H1 (cell line): Measurements from ENCODE around the gene SMPD2. TPM values are rescaled to one million over a fixed set of nuclear protein-coding genes. Genes with fewer than 3 reads are reported as not detected.

Experiments used
- CTCF ChIA-PET: fragments of 300-600 bp; sonication (Branson Sonifier 250); formaldehyde crosslinking; loops from one replicate; lab custom pipeline; 2021; ENCODE audit not compliant: partially characterized antibody; lab: Charles Lee
- POLR2A ChIA-PET: fragments of 300-600 bp; sonication (Branson Sonifier 250); formaldehyde crosslinking; loops from one replicate; lab custom pipeline; 2021; ENCODE audit warnings: inconsistent platforms; ENCODE audit not compliant: partially characterized antibody; lab: Charles Lee
- DNase-seq, 2 experiments: peaks; one replicate each; pipeline versions ENCODE4 v3.0.0 to v3.0.0-alpha.2; 2010 to 2022; ENCODE audit warnings: low spot score in 2 of 2, low read depth in 1 of 2, mixed read lengths in 1 of 2
- FAIRE-seq: peaks from 2 replicates; lab custom pipeline; 2011; peaks lifted over from hg19 to GRCh38; lab: Jason Lieb, UNC
- H2AFZ ChIP-seq: 2 replicates; pipeline ENCODE4 v1.8.1; 2012; ENCODE audit warnings: low read length, inconsistent platforms
- H2AK5ac ChIP-seq: 2 replicates; pipeline ENCODE4 v1.6.1; 2013; ENCODE audit warnings: low read depth, low read length
- H2BK120ac ChIP-seq: replicated peaks from 2 replicates; pipeline ENCODE3; 2013; ENCODE audit warnings: low read depth, low read length, inconsistent platforms
- H2BK12ac ChIP-seq: 2 replicates; pipeline ENCODE4 v1.6.1; 2013; ENCODE audit warnings: low read depth, low read length
- H2BK15ac ChIP-seq: 2 replicates; pipeline ENCODE4 v1.6.1; 2013; ENCODE audit warnings: low read length
- H2BK20ac ChIP-seq: 2 replicates; pipeline ENCODE4 v1.6.1; 2013; ENCODE audit warnings: low read length
- H2BK5ac ChIP-seq: 2 replicates; pipeline ENCODE4 v1.6.1; 2013; ENCODE audit warnings: low read depth, low read length
- H3K14ac ChIP-seq: 2 replicates; pipeline ENCODE4 v1.6.1; 2013; ENCODE audit warnings: inconsistent platforms; ENCODE audit not compliant: insufficient read length
- H3K18ac ChIP-seq: 2 replicates; pipeline ENCODE4 v1.6.1; 2013; ENCODE audit warnings: low read length; ENCODE audit errors: extremely low read depth
- H3K23ac ChIP-seq: 2 replicates; pipeline ENCODE4 v1.6.1; 2013; ENCODE audit warnings: inconsistent platforms; ENCODE audit not compliant: insufficient read length
- H3K23me2 ChIP-seq: 2 replicates; pipeline ENCODE4 v1.6.1; 2013; ENCODE audit warnings: low read depth, low read length
- H3K27ac ChIP-seq: 2 replicates; pipeline ENCODE4 v1.6.1; 2011; ENCODE audit warnings: low read depth, low read length, inconsistent platforms
- H3K27me3 ChIP-seq, 4 experiments: replicated peaks in 1 of 4; 1 replicate in 1 of 4; 2 replicates in 3 of 4; pipeline versions ENCODE4 v1.6.1 to v1.8.1; 2011 to 2013; ENCODE audit warnings: low read length in 3 of 4, mild to moderate bottlenecking in 3 of 4, inconsistent platforms in 2 of 4, mixed read lengths in 2 of 4, moderate library complexity in 1 of 4; ENCODE audit not compliant: control insufficient read depth in 3 of 4, insufficient read depth in 3 of 4; ENCODE audit errors: extremely low read depth in 1 of 4
- H3K36me3 ChIP-seq, 4 experiments: 2 replicates each; pipeline versions ENCODE4 v1.6.1 to v1.8.1; 2011 to 2013; ENCODE audit warnings: mild to moderate bottlenecking in 4 of 4, low read length in 3 of 4, moderate library complexity in 2 of 4, control low read depth in 1 of 4, inconsistent platforms in 1 of 4; ENCODE audit not compliant: insufficient read depth in 4 of 4, control insufficient read depth in 2 of 4
- H3K4ac ChIP-seq: replicated peaks from 2 replicates; pipeline ENCODE3; 2013; ENCODE audit warnings: low read length, low read depth, mixed read lengths, inconsistent platforms; ENCODE audit not compliant: insufficient read length
- H3K4me1 ChIP-seq, 4 experiments: replicated peaks in 1 of 4; 1 replicate in 1 of 4; 2 replicates in 3 of 4; pipeline versions ENCODE4 v1.6.1 to v1.8.1; 2011 to 2013; ENCODE audit warnings: low read length in 3 of 4, inconsistent platforms in 2 of 4, mixed read lengths in 1 of 4; ENCODE audit not compliant: insufficient read depth in 4 of 4, control insufficient read depth in 3 of 4
- H3K4me2 ChIP-seq, 2 experiments: 2 replicates each; pipeline versions ENCODE4 v1.6.1 to v1.8.1; 2011 to 2013; ENCODE audit warnings: low read depth in 2 of 2, low read length in 2 of 2, control low read depth in 1 of 2, inconsistent platforms in 1 of 2, mild to moderate bottlenecking in 1 of 2; ENCODE audit not compliant: insufficient read depth in 1 of 2
- H3K4me3 ChIP-seq, 4 experiments: fragments of 200-600, 300-600 bp in 1 of 4; sonication (generic), shearing (Covaris generic), sonication (Bioruptor Twin) in 1 of 4; 2 replicates each; pipeline versions ENCODE4 v1.5.1 to v1.8.1; 2011 to 2016; ENCODE audit warnings: low read length in 4 of 4, low read depth in 3 of 4, control low read depth in 2 of 4, inconsistent platforms in 2 of 4, mild to moderate bottlenecking in 2 of 4, mixed read lengths in 1 of 4, moderate library complexity in 1 of 4; ENCODE audit not compliant: insufficient read depth in 2 of 4; ENCODE audit errors: extremely low read depth in 1 of 4
- H3K56ac ChIP-seq: replicated peaks from 2 replicates; pipeline ENCODE3; 2013; ENCODE audit warnings: low read depth, mild to moderate bottlenecking, mixed read lengths, low read length, inconsistent platforms; ENCODE audit not compliant: insufficient read length
- H3K79me1 ChIP-seq: 2 replicates; pipeline ENCODE4 v1.6.1; 2013; ENCODE audit warnings: low read depth, low read length, control low read depth
- H3K79me2 ChIP-seq, 2 experiments: 2 replicates each; pipeline versions ENCODE4 v1.6.1 to v1.8.1; 2012 to 2013; ENCODE audit warnings: low read length in 2 of 2, mild to moderate bottlenecking in 2 of 2, inconsistent platforms in 1 of 2; ENCODE audit not compliant: insufficient read depth in 2 of 2, control insufficient read depth in 1 of 2
- H3K9ac ChIP-seq, 4 experiments: replicated peaks in 1 of 4; 1 replicate in 1 of 4; 2 replicates in 3 of 4; pipeline versions ENCODE4 v1.6.1 to v1.8.1; 2011 to 2013; ENCODE audit warnings: low read depth in 3 of 4, low read length in 3 of 4, control low read depth in 2 of 4, mild to moderate bottlenecking in 2 of 4, moderate library complexity in 2 of 4, inconsistent platforms in 1 of 4; ENCODE audit errors: extremely low read depth in 1 of 4
- H3K9me3 ChIP-seq, 2 experiments: 2 replicates each; pipeline versions ENCODE4 v1.6.1 to v1.8.1; 2012 to 2013; ENCODE audit warnings: mild to moderate bottlenecking in 2 of 2, moderate library complexity in 2 of 2, control low read depth in 1 of 2, inconsistent platforms in 1 of 2, low read depth in 1 of 2, low read length in 1 of 2, mixed read lengths in 1 of 2; ENCODE audit not compliant: insufficient read depth in 2 of 2
- H4K20me1 ChIP-seq, 2 experiments: replicated peaks in 1 of 2; 2 replicates each; pipeline versions ENCODE3 to v1.8.1; 2011 to 2013; ENCODE audit warnings: inconsistent platforms in 2 of 2, low read length in 2 of 2, mild to moderate bottlenecking in 1 of 2; ENCODE audit not compliant: insufficient read depth in 2 of 2, control insufficient read depth in 1 of 2
- H4K5ac ChIP-seq: 2 replicates; pipeline ENCODE4 v1.6.1; 2013; ENCODE audit warnings: low read length, low read depth, mixed read lengths, inconsistent platforms; ENCODE audit not compliant: insufficient read length
- H4K8ac ChIP-seq: 2 replicates; pipeline ENCODE4 v1.8.0; 2013; ENCODE audit warnings: mild to moderate bottlenecking, moderate library complexity, low read length, inconsistent platforms; ENCODE audit not compliant: insufficient read depth; ENCODE audit errors: extremely low read depth
- H4K91ac ChIP-seq: replicated peaks from 2 replicates; pipeline ENCODE3; 2013; ENCODE audit warnings: low read length, mixed read lengths, inconsistent platforms; ENCODE audit not compliant: insufficient read length
- ASH2L ChIP-seq: fragments of 200-600, 300-600 bp; sonication (generic); IDR thresholded peaks from one replicate; pipeline ENCODE4 v1.7.1; 2017; ENCODE audit warnings: low read length
- CHD1 ChIP-seq: IDR thresholded peaks from 2 replicates; pipeline ENCODE4 v1.6.1; 2012; ENCODE audit warnings: low read depth, low read length, improper control_type of control experiment
- HDAC6 ChIP-seq: IDR thresholded peaks from one replicate; pipeline ENCODE4 v1.7.1; 2012; ENCODE audit warnings: low read depth, mild to moderate bottlenecking, inconsistent platforms, low read length, moderate library complexity
- MAX ChIP-seq: IDR thresholded peaks from 2 replicates; pipeline ENCODE4 v1.6.1; 2012; ENCODE audit warnings: inconsistent platforms
- NRF1 ChIP-seq: IDR thresholded peaks from 2 replicates; pipeline ENCODE4 v1.6.1; 2011; ENCODE audit warnings: mild to moderate bottlenecking, low read depth, low read length, improper control_type of control experiment
- POLR2A ChIP-seq, 2 experiments: IDR thresholded peaks; 1 replicate in 1 of 2; 2 replicates in 1 of 2; pipeline ENCODE4 v1.6.1; 2011; ENCODE audit warnings: low read depth in 2 of 2, low read length in 2 of 2, mild to moderate bottlenecking in 2 of 2; ENCODE audit errors: control extremely low read depth in 1 of 2
- RAD21 ChIP-seq, 2 experiments: IDR thresholded peaks in 1 of 2; conservative IDR thresholded peaks in 1 of 2; 2 replicates each; pipeline ENCODE4 v1.6.1; 2011; ENCODE audit warnings: low read depth in 2 of 2, low read length in 2 of 2, improper control_type of control experiment in 1 of 2, inconsistent platforms in 1 of 2, mild to moderate bottlenecking in 1 of 2, moderate library complexity in 1 of 2
- RFX5 ChIP-seq: IDR thresholded peaks from 2 replicates; pipeline ENCODE4 v1.6.1; 2011; ENCODE audit warnings: low read depth, low read length, improper control_type of control experiment, borderline replicate concordance
- TAF1 ChIP-seq: IDR thresholded peaks from 2 replicates; pipeline ENCODE4 v1.6.1; 2011; ENCODE audit warnings: mild to moderate bottlenecking, low read depth, low read length
- TBP ChIP-seq: IDR thresholded peaks from 2 replicates; pipeline ENCODE4 v1.6.1; 2011; ENCODE audit warnings: low read depth, low read length, improper control_type of control experiment
- ZNF274 ChIP-seq: IDR thresholded peaks from 2 replicates; pipeline ENCODE4 v1.7.0; 2012; ENCODE audit warnings: low read length, borderline replicate concordance; ENCODE audit errors: extremely low read depth
- WGBS, 2 experiments: shearing (Covaris generic) in 1 of 2; methylation state at CpG; one replicate each; pipeline versions ENCODE4 v1.1.6 to v1.1.7; 2013 to 2015; ENCODE audit warnings: low lambda C conversion rate in 2 of 2, mixed read lengths in 2 of 2, inconsistent platforms in 1 of 2, low coverage in 1 of 2, missing lambda C conversion rate in 1 of 2; ENCODE audit not compliant: insufficient replicate concordance in 2 of 2, insufficient coverage in 1 of 2, insufficient read length in 1 of 2; ENCODE audit errors: extremely low coverage in 1 of 2, missing lambda C conversion rate in 1 of 2; 5-methylcytosine and 5-hydroxymethylcytosine counted together
- polyA plus RNA-seq, 7 experiments: library from polyadenylated mRNA; depleted of rRNA in 3 of 7; stranded (reverse) in 5 of 7; unstranded in 2 of 7; fragments of >200 nt in 5 of 7; fragments of 200-250 nt in 2 of 7; gene quantifications; 1 replicate in 5 of 7; 2 replicates in 1 of 7; 4 replicates in 1 of 7; pipeline versions ENCODE4 v1.2.1 to v1.2.3, GENCODE V29; 2011 to 2013; ENCODE audit warnings: missing spikeins in 2 of 7, mixed read lengths in 2 of 7
- total RNA-seq: library from RNA; stranded (reverse); fragmentation: NEBNext Ultra II Directional; extraction: Animal tissue kit (Norgen Biotek cat#: 25700); gene quantifications from 2 replicates; pipeline ENCODE4 v1.2.1, GENCODE V29; 2021

The SMPD2 gene
- total and polyA plus RNA-seq, 2 of the 8 experiments (the other 6 are each of a cell fraction or from before 2014, with no cell fraction given), result 11.5 to 17.2 TPM

GRCh38 chr6:109482905-109483734 lies 42.6 kb downstream of the SMPD2 start, which contains the start of gene ZBTB24:
Gene ZBTB24, minus strand, starts transcription at chr6:109483219. Its CDS starts 1,193 bp downstream, at chr6:109482026.
- peaks cover 20 to 44% of the 10 kb centered on the region in 2 experiments for H3K79me2 ChIP-seq
- H3K23me2 ChIP-seq, result peaks cover 7% of the 10 kb centered on the region; the same call in 1 of the 2 replicates
- H2BK120ac ChIP-seq, result no peak within 1 kb of the TSS
- peak; percentile 70 to 85 for DNase-seq
- peak within 1 kb of the TSS; percentile 42 for H3K56ac ChIP-seq
- H4K91ac ChIP-seq, result no peak within 1 kb of the TSS
- no peak within 1 kb of the TSS for H3K18ac ChIP-seq
- WGBS, 2 experiments, result 1% methylated on average over 24 of the region's 97 CpGs; no CpG with 5 or more reads in 1 of the 2 experiments
- peak within 1 kb of the TSS; percentile 70 for H4K8ac ChIP-seq
- peak within 1 kb of the TSS; percentile 61 to 94 (median 90) for H3K4me3 ChIP-seq
- peaks cover 2 to 15% (median 6%) of the 10 kb centered on the region in 4 experiments; a peak in 6 of 7 replicates for H3K4me1 ChIP-seq
- H3K14ac ChIP-seq, result no peak within 1 kb of the TSS
- peaks cover 4 to 28% (median 16%) of the 10 kb centered on the region in 4 experiments; a peak in 7 of 8 replicates for H3K36me3 ChIP-seq
- H3K9me3 ChIP-seq, result no peaks in the 10 kb centered on the region
- peak within 1 kb of the TSS; percentile 72 to 81 for H3K4me2 ChIP-seq
- no peak within 1 kb of the TSS for H2BK20ac ChIP-seq
- H4K20me1 ChIP-seq, result peaks cover 0 to 8% of the 10 kb centered on the region in 2 experiments
- FAIRE-seq, result no peak
- H3K27ac ChIP-seq, result peak within 1 kb of the TSS; percentile 49; the same call in 1 of the 2 replicates
- no peak within 1 kb of the TSS for H2BK12ac ChIP-seq
- H2AK5ac ChIP-seq, result no peak within 1 kb of the TSS
- peak within 1 kb of the TSS; percentile 52 to 95 (median 79) for H3K9ac ChIP-seq
- POLR2A ChIA-PET, result interaction anchor here (0.9 to 1.8 kb wide), 3 partner anchors 25 to 42 kb away, joined by 3 to 8 read pairs (median 4); partner anchors contain the start of genes PPIL6 and SMPD2
- peak within 1 kb of the TSS; percentile 64 for H2AFZ ChIP-seq
- H4K5ac ChIP-seq, result peak within 1 kb of the TSS; percentile 36
- no peaks in the 10 kb centered on the region for H3K27me3 ChIP-seq
- no peak within 1 kb of the TSS for H3K4ac ChIP-seq
- no peak within 1 kb of the TSS for H2BK5ac ChIP-seq
- CTCF ChIA-PET, result interaction anchor here (1.1 to 1.5 kb wide), 2 partner anchors 41 to 192 kb away, joined by 3 to 4 read pairs; no protein-coding TSS in a partner anchor
- no peak within 1 kb of the TSS for H3K23ac ChIP-seq
- H3K79me1 ChIP-seq, result peaks cover 3% of the 10 kb centered on the region
- no peak within 1 kb of the TSS for H2BK15ac ChIP-seq
- TF ChIP-seq RFX5 (no peak), ASH2L (no peak), HDAC6 (no peak), POLR2A (IDR thresholded peaks at IDR 0.05; ENCODE audit: control extremely low read depth in 1 of 2, low read depth in 2 of 2, low read length in 2 of 2) (peak in 1 of 2 experiments; percentile 46; a peak in 2 of 3 replicates), CHD1 (no peak), MAX (peak; percentile 87), ZNF274 (no peak), TBP (peak; percentile 16; the same call in 1 of the 2 replicates), RAD21 (IDR thresholded peaks at IDR 0.05 in 1 of 2, conservative IDR thresholded peaks at IDR 0.05 in 1 of 2; ENCODE audit: low read depth in 2 of 2, low read length in 2 of 2) (no peak; a peak in 1 of 4 replicates), TAF1 (peak; percentile 73), NRF1 (peak; percentile 37; the same call in 1 of the 2 replicates)
